MG63 (cell line): ENCODE data around the gene CDHR5. TPM values are rescaled to one million over a fixed set of nuclear protein-coding genes. Genes with fewer than 3 reads are reported as not detected.

ENCODE experiments used
- DNase-seq: peaks from one replicate; pipeline ENCODE4 v3.0.0-alpha.2; 2020
- H3K27me3 ChIP-seq: fragments of 250-450 bp; sonication (Bioruptor Pico); 2 replicates; pipeline ENCODE4 v1.5.1; 2020; ENCODE audit warnings: mild to moderate bottlenecking, moderate library complexity
- H3K36me3 ChIP-seq: fragments of 250-450 bp; sonication (Bioruptor Pico); 2 replicates; pipeline ENCODE4 v1.5.1; 2020; ENCODE audit warnings: mild to moderate bottlenecking, moderate library complexity
- H3K4me3 ChIP-seq: fragments of 250-450 bp; sonication (Bioruptor Pico); 2 replicates; pipeline ENCODE4 v1.5.1; 2020; ENCODE audit warnings: mild to moderate bottlenecking, moderate library complexity
- H3K9me3 ChIP-seq: fragments of 250-450 bp; sonication (Bioruptor Pico); 2 replicates; pipeline ENCODE4 v1.5.1; 2020; ENCODE audit warnings: mild to moderate bottlenecking, moderate library complexity
- total RNA-seq: library from RNA; depleted of rRNA; stranded (reverse); fragments of >200 nt; shearing (Covaris generic); gene quantifications from 2 replicates; pipeline ENCODE4 v1.2.3, GENCODE V29; 2014; ENCODE audit warnings: low replicate concordance; rRNA removed

Gene CDHR5
- total RNA-seq, 1 experiment from 2014 or later, result not detected

GRCh38 chr11:569158-569885 lies 55.4 kb downstream of the CDHR5 start:
- H3K9me3 ChIP-seq, result no peaks in the 10 kb centered on the region
- H3K4me3 ChIP-seq, result peak overlapping the region; percentile 86
- H3K27me3 ChIP-seq, result no peaks in the 10 kb centered on the region
- peak; percentile 56 for DNase-seq
- H3K36me3 ChIP-seq, result no peaks in the 10 kb centered on the region; the same call in none of the 2 replicates

GRCh38 chr11:568306-569157 lies 56.2 kb downstream of the CDHR5 start:
- Histone ChIP-seq H3K9me3 (no peaks in the 10 kb centered on the region), H3K36me3 (no peaks in the 10 kb centered on the region; the same call in none of the 2 replicates), H3K27me3 (no peaks in the 10 kb centered on the region), H3K4me3 (peak overlapping the region; percentile 86)
- DNase-seq, result peak; percentile 97

DNA sequence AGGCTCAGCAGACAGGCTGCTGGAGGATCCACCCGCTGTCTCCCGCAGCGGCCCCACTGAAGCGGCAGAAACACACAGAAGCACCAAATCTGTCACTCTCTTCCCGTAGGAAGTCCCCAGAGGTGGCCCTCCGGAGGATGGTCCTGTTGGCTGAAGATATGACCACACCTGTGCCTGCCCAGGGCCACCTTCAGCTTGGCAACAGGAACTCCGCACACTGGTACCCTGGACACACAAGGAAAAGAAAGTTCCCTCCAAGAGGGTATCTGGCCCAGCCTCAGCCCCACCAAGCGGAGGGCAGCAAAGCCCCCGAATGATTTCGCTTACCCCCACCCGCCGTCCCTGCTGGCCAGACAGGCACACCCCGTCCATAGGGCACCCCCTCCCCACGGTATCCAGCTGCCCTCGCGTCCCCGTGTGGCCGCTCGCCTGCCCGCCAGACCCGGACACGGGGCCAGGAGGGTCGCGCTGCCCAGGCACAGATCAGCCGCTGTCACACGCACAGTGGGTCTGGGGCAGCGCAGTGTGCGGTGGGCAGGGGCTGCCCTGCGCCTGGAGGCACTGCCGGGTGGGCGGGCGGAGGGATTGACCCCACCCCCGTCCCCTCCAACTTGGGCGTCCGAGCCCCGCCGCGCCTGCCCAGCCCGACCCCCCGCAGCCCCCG lies 57.0 kb downstream of the CDHR5 start:
- H3K27me3 ChIP-seq, result no peaks in the 10 kb centered on the region
- DNase-seq, result no peak
- H3K36me3 ChIP-seq, result no peaks in the 10 kb centered on the region; the same call in none of the 2 replicates
- H3K4me3 ChIP-seq, result peak overlapping the region; percentile 67
- H3K9me3 ChIP-seq, result no peaks in the 10 kb centered on the region

- no peaks in the 10 kb centered on the region for H3K27me3 ChIP-seq
- H3K9me3 ChIP-seq, result no peaks in the 10 kb centered on the region
- H3K4me3 ChIP-seq, result peak overlapping the region; percentile 67
- H3K36me3 ChIP-seq, result no peaks in the 10 kb centered on the region; the same call in none of the 2 replicates
- no peak for DNase-seq
Observed at GRCh38 chr11:567011-567628, 57.6 kb downstream of the CDHR5 start.

Other genes with a start within 250 kb of the CDHR5 start
- gene PKP3, start 230.7 kb downstream of the CDHR5 start, total RNA-seq, result 7.6 and 24.1 TPM in 2 replicates
- gene SIGIRR, start 210.0 kb downstream of the CDHR5 start, total RNA-seq, result 28.8 and 89.5 TPM in 2 replicates
- gene ANO9, start 182.9 kb downstream of the CDHR5 start, total RNA-seq, result not detected in 2 replicates
- gene PTDSS2, start 174.7 kb downstream of the CDHR5 start, total RNA-seq, result 30.2 and 43.3 TPM in 2 replicates
- 556 and 832 TPM in 2 replicates for gene RNH1, start 117.7 kb downstream of the CDHR5 start, total RNA-seq
- gene HRAS, start 89.4 kb downstream of the CDHR5 start, total RNA-seq, result 78.8 and 207 TPM in 2 replicates
- gene LRRC56, start 87.4 kb downstream of the CDHR5 start, total RNA-seq, result 0.63 TPM in 1 of 2 replicates, not detected in the other
- gene LMNTD2, start 64.2 kb downstream of the CDHR5 start, total RNA-seq, result 0.20 and 0.30 TPM in 2 replicates
- 3.0 and 25.8 TPM in 2 replicates for gene RASSF7, start 64.0 kb downstream of the CDHR5 start, total RNA-seq
- gene PHRF1, start 48.5 kb downstream of the CDHR5 start, total RNA-seq, result 35.4 and 55.2 TPM in 2 replicates
- gene IRF7, start 9.0 kb downstream of the CDHR5 start, total RNA-seq, result 9.1 and 10.1 TPM in 2 replicates
- gene SCT, start 2.2 kb upstream of the CDHR5 start, total RNA-seq, result not detected in 2 replicates
- gene DRD4, start 12.3 kb upstream of the CDHR5 start, total RNA-seq, result not detected in 2 replicates
- gene DEAF1, start 70.3 kb upstream of the CDHR5 start, total RNA-seq, result 14.8 and 34.6 TPM in 2 replicates
- 32.4 and 98.7 TPM in 2 replicates for gene TMEM80, start 70.9 kb upstream of the CDHR5 start, total RNA-seq
- gene EPS8L2, start 81.3 kb upstream of the CDHR5 start, total RNA-seq, result 10.7 and 23.4 TPM in 2 replicates
- gene TALDO1, start 122.5 kb upstream of the CDHR5 start, total RNA-seq, result 200 and 209 TPM in 2 replicates
- 46.1 and 80.1 TPM in 2 replicates for gene GATD1, start 152.5 kb upstream of the CDHR5 start, total RNA-seq
- gene CEND1, start 165.1 kb upstream of the CDHR5 start, total RNA-seq, result not detected in 2 replicates
- gene SLC25A22, start 173.3 kb upstream of the CDHR5 start, total RNA-seq, result 28.6 and 31.3 TPM in 2 replicates
- 4.9 and 10.8 TPM in 2 replicates for gene PIDD1, start 180.3 kb upstream of the CDHR5 start, total RNA-seq
- 770 and 1,105 TPM in 2 replicates for gene RPLP2, start 185.0 kb upstream of the CDHR5 start, total RNA-seq
- 4.2 and 12.4 TPM in 2 replicates for gene PNPLA2, start 194.0 kb upstream of the CDHR5 start, total RNA-seq
- gene CRACR2B, start 203.0 kb upstream of the CDHR5 start, total RNA-seq, result not detected in 2 replicates
- 1,173 and 1,451 TPM in 2 replicates for gene CD151, start 208.0 kb upstream of the CDHR5 start, total RNA-seq
- 9.7 and 190 TPM in 2 replicates for gene POLR2L, start 217.6 kb upstream of the CDHR5 start, total RNA-seq
- 222 and 399 TPM in 2 replicates for gene TSPAN4, start 217.9 kb upstream of the CDHR5 start, total RNA-seq